GM21381 (cell line): Measurements from ENCODE around the gene BAIAP2L1.

ENCODE experiments used
- ATAC-seq: cut with Tn5 transposase; IDR thresholded peaks from one replicate; pipeline ENCODE4 v1.9.1; 2021; ENCODE audit warnings: mild to moderate bottlenecking, moderate library complexity; ENCODE audit not compliant: unreplicated experiment

BAIAP2L1 gene

DNA sequence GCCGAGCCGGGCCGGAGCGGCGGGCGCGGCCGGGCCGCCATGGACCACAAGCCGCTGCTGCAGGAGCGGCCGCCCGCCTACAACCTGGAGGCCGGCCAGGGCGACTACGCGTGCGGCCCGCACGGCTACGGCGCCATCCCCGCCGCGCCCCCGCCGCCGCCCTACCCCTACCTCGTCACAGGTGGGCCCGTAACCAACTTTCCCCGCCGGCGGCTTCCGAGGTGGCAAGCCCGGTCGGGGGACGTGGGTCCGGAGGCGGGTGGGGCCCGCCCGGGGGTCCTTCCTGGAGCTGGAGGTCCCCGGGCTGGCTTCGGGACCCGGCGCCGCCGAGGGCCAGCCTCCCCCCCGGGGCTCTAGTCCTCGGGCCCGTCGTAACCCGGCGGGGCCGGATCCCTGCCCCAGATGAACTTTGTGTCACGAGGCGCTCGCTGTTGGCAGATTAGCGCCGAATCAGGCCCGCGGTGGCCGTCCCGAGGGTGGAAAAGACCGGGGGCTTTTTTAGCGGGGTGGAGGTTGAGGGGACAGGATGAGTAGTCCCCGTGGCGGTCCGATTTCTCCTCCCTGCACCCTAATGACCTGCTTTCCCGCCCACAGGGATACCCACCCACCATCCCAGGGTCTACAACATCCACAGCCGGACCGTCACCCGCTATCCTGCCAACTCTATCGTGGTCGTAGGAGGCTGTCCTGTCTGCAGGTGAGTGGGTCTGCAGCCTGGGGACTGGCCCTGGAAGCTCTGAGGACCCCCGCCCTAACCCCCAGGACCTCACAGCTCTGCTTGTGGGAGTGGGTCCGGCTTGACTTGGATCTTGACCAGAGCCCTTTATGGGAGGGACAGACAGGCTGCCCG, 118.9 kb downstream of the BAIAP2L1 start:
- ATAC-seq = peak; percentile 37

DNA sequence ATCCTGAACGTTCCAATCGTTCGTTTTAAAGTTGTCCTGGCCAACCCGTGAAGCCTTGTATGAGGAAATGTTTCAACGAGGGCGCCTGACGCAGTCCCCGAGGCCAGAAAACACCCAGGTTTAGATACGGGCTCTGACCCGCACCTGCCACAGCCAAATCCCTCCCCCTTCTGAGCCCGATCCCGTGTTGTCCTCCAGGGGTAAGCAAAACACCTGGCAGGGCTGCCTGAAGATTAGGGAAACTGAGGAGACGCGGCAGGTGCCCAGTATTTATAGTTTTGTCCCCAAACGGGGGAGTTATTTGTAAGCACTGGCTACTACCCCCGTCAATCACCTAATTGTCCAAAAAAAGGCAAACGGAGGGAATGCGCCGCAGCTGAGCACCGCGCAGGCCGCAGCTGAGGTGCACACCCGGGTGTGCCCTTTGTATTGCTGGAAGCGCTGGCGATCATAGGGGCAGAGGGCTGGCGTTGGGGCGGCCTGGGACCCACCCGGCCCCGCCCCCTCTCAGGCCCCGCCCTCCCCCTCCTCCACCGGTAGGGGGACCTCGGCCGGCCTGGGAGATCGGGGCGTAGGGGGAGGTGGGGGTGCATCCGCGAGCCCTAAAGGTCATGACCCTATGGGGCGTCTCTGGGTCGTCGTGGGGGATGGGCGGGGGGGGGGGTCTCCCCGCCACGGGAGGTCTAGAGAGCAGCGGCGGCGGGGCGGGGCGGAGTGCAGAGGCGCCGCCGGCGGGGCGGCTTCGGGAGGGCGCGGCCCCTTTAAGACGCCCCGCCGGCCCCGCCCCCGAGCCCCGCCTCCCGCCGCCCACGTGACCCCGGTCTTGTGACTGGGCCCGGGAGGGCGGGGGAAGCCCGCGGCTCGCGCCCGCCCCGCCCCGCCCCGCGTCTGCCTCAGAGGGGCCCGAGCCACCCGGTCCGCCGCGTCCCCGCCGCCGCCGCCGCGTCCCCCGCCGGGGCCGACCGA, 119.8 kb downstream of the BAIAP2L1 start, which contains the start of gene BRI3:
TSS of gene BRI3 (plus strand) at position 896 of the 966 bp plus-strand sequence. CDS start 110 bp downstream, outside the sequence.
- ATAC-seq = peak; percentile 71

DNA sequence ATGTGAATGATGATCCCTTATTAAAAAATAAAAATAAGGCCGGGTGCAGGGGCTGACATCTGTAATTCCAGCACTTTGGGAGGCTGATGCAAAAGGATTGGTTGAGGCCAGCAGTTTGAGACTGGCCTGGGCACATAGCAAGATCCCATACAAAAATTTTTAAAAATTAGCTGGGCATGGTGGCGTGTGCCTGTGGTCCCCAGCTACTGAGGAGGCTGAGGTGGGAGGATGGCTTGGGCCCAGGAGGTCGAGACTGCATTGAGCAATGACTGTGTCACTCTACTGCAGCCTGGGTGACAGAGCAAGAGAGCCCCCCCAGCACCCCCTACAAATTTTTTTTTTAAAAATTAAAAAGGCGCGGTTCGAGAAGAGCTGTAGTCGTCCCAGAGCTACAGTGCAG, 120.6 kb downstream of the BAIAP2L1 start:
- ATAC-seq = no peak

DNA sequence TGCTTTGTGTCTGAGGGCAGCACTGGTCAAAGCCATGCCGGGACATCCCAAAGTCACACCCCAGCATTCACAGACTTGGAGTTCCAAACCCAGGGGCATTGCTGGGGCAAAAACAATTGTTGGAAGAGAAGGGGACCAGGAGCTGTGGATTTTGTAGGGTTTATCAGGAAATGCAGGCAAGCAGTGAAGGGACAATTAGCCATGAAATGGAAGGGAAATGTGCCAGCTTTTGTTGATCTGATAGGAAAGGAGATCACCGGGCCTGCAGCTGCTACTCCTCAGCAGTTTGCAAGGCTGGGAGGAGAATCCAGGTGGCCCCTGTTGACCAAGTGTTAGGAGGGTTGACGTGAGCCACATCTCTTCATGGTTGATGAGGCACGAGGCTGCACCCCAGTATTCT, 122.0 kb downstream of the BAIAP2L1 start:
- no peak for ATAC-seq

DNA sequence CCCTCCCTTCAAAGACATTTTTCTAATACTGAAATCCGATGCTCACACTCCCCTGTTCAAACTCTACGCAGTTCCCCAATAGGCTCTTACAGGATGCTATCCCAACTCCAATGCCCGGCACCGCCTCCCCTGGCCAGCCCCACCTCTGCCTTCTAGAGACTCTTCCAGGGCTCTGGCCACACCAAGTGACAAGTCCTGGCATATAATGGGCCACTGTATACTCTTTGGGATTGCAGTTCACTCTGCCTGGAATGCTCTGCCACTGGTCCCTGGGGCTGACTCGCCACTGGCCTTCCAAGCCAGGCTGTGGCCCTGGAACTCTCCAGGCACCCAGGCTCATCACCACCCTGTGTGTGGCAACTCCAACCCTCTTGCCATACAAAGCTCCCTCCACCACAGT, 122.5 kb downstream of the BAIAP2L1 start:
- no peak for ATAC-seq

DNA sequence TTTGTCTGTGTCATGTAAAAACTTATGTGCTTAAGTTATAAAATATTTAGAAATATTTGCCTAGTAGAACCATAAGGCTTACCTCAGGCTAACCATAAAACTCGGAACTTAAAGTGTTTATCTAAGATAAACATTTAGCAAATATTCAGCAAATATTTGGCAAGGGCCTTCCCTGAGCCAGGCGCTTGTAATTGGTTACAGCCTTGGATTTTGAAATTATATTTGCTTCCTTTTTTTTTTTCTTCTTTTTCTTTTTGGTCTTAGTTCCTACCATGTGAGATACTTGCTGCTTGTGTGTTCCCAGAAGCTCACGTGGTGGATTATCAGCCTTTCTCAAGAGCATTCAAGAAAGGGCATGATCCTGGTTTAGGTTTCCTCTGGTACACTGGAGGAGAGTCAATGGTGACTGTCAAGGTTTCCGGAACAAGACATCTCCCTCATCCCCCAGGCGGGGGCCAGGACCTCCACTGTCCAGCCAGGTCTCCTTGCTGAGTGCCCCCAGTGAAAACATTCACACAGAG, 124.6 kb downstream of the BAIAP2L1 start:
- ATAC-seq = no peak

DNA sequence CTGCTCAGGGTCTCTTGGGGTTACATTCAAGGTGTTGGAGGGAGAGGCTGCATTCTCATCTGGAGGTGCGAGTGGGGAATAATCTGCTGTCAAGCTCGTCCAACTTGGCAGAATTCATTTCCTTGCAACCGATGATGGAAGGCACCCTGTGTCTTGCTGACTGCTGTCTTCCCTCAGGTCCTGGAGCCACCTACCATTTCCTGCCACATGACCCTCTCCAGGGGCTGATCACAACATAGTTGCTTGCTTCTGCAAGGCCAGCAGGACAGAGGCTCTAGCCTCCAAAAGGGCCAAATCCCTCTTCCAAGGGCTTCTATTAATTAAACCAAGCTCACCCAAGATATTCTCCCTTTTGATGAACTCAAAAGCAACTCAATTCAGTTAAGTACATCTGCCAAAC, 133.6 kb downstream of the BAIAP2L1 start:
- no peak for ATAC-seq

DNA sequence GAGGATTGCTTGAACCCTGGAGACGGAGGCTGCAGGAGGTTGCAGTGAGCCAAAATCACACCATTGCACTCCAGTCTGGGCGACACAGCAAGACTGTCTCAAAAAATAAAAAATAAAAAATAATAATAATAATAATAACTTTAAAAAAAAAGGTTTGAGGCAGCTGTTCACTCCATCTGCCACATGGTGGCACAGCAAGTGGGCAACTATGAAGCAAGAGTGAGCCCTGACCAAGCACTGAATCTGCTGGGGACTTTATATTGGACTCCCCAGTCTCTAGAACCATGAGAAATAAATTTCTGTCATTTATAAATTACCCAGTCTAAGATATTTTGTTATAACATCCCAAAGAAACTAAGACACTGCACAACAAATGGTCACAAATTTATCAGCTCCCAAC, 134.1 kb downstream of the BAIAP2L1 start:
- ATAC-seq = no peak

DNA sequence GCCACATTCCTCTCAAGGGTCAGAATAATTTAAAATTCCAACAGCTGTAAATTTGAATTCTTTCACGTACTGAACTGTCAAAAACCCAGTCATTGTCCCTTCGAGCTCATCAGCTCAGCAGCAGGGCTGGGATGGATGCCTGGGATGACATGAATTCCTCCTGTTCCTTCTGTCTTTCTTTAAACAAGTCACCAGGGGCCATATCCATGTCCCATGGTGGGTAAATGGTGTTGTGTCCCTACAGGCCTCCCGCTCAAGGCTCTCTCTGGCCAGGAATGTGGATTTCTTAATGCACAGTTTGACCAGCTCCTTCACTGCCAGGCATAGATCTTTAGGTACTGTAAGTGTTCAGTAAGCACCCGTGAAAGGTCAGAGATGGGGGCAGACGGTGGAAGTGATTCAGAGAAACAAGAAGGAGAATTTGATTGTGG, 135.0 kb downstream of the BAIAP2L1 start:
- no peak for ATAC-seq

DNA sequence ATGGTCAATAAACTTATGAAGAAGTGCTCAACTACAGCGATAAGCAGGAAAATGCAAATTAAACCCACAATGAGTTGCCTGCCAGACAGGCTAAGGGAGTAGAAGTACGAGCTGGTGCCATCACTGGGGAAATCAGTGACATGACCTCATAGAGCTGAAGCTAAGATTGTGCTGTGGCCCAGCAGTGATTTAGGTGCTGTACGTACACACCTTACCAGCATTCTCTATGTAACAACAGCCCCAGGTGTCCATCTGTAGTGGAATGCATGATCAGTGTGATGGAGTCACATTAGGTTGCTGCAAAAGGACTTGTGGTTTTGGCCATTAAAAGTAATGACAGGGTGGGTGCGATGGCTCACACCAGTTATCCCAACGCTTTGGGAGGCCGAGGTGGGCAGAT, 143.2 kb downstream of the BAIAP2L1 start:
- ATAC-seq = no peak

DNA sequence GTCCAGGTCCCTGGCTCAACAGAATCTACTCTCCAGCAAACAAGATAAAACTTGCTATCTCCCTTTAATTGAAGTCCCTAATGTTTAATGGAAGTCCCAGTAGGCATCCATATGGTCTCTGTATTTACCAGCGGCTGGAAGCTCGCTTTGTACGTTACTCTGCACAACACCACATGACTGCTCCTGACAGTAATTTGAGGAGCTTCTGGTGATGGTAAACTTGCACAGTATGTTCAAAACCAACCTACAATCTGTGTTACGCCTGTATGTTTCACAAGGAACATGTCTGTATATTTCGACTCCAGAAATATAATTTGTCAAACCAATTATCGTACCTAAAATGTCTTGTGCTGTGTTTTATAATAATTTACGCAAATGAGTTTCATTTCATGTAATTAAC, 144.5 kb downstream of the BAIAP2L1 start:
- ATAC-seq = no peak

DNA sequence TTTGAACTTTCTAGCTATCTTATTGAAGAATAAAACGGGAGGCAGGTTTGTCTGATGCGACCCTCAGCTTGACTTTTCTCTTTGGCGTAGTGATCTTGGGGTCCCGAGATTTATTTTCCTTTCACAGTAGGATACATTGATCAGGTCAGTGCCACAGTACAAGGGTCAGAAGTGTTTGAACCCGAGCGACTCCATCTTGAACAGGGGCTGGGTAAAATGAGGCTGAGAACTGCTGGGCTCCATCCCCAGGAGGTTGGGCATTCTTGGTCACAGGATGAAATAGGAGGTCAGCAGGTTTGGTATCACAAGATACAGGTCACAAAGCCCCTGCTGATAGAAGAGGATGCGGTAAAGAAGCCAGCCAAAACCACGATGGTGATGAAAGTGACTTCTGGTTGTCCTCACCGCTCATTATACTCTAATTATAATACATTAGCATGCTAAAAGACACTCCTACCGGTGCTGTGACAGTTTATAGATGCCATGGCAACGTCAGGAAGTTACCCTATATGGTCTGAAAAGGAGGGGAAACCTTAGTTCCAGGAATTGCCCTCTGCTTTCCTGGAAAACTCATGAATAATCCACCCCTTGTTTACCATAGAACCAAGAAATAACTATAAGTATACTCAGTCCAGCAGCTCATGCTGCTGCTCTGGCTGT, 145.8 kb downstream of the BAIAP2L1 start:
- ATAC-seq = no peak

DNA sequence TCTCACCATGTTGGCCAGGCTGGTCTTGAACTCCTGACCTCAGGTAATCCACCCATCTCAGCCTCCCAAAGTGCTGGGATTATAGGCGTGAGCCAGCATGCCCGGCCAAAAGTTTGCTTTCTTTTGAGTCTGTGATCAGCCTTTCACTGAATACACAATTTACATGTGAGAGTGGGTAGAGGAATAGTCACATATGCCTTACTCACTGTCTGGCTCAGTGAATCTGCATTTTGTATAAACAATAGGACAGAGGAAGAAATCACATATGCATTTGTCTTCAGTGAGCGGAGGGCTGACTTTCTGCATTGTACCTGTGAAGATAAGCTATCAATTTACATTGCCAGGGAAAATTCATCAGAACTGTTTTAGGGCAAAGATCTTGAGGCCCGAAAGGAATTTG, 146.4 kb downstream of the BAIAP2L1 start:
- no peak for ATAC-seq

DNA sequence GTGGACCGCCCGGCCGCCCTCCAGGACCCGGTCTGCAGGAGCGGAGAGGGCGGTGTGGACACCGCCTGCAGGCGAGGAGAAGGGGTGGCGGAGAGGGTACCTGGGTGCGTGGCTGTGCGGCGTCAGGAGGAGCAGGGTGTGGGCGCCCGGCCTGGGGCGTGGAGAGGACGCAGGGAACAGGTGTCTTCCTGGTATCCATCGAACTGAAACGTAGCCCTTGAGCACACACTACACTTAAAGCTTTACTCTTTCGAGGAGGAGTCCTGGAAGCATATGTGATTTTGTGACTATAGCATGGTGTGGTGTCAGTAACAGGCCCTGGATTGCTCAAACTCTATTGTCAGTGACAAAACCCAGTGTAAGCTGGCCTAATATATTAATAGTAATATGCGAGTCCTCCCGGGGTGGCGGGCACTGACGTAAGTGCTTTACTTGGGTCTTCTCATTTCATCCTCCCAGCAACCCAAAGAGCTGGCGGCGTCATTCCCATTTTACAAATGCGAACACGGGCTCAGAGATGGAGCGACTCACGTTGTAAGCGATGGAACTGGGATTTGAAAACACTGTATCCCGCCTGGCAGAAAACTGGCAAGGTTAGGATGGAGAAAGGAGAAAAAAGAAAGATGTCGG, 148.3 kb downstream of the BAIAP2L1 start:
- ATAC-seq = no peak

DNA sequence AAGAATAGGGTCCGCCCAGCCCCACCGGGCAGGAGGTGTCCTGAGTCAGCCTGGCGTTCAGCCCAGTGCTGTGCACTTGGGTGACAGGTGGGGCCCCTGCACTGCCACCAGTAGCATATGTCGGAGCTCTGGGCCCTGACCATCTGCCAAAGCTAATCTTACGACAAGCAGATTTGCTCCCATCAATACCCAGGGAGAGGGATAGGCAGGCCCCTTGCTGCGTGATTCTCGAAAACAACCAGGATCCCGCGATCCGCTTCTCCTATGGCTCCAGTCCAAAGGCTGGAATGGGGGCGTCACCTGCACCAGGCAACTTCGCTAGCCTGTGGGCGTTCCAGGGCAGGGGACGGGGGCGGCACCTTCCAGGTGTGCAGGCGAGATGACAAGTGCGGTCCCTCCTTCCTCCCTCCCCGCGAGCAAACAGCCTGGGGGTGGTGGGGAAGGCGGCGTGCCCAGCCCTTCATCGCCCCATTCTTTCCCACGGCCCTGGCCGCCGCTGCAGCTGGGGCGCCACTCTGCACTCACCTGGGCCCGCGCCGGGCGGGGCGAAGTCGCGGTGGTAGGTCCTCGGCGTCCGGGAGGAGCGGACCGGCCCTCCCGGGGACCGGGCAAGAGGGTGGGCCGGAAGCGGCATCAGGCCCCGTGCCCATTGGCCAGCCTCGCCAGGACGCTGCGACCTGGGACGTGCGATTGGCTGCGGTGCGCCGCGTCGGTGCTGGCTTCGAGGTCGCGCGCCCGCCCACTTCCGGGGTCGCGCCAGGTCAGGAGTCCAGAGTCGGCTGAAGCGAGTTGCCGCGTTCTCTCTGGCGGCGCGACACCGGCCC, 149.1 kb downstream of the BAIAP2L1 start, which contains the start of gene TECPR1:
TSS of gene TECPR1 (minus strand) at position 632 of the 824 bp plus-strand sequence. CDS start 6,086 bp downstream, outside the sequence.
- ATAC-seq = peak; percentile 98

DNA sequence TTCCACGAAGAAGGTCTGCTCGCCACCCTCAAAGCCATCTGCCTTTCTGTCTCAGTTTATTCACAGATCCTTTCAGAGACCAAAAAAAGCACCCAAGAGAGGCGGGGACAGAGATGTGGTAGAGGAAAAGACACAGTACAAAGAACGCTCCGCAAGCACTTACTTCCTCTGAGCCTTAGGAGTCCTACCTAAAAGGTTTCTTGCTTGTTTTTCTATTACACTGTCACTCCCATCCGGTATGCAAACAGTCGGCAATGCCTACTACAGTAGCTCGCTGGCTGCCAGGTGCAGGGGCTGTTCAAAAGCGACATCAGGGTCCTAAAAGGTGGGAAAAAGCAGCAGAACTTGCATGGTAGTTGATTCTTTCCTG, 149.7 kb downstream of the BAIAP2L1 start:
- ATAC-seq = no peak

DNA sequence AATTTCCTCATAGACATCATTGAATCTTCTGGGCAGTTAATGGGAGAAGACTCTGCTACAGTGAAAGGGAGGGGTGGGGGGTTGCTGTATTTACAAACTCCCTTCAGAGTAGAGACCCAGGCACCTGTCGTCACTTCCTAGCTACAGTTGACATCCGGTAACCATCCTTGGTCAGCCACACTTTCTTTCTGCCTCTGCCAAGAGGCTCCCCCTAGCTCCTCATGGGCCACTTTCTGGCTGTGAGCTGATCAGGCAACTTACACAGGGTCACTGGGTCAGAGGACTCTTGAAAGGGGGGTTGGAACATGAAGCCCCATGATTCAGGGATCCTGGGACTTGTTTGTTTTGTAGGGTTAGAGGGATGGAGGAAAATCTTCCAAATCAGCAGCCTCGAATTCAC, 150.1 kb downstream of the BAIAP2L1 start:
- ATAC-seq = no peak

DNA sequence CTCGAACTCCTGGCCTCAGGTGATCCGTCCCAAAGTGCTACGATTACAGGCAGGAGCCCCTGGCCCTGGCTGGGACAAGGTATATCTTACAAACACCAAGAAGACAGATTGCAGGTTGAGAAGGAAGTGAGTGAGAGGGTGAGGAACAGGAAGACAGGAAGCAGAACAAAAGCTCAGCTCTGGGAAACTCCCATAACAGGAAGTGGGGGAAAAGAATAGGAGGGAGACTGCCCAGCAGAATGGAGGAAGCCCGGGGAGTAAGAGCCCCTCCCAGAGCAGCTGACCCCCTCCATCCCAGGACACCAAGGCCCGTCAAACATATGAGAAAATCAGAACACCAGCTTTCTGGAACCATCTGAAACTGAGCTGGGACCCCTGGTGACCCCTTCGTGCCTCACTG, 151.8 kb downstream of the BAIAP2L1 start:
- no peak for ATAC-seq

DNA sequence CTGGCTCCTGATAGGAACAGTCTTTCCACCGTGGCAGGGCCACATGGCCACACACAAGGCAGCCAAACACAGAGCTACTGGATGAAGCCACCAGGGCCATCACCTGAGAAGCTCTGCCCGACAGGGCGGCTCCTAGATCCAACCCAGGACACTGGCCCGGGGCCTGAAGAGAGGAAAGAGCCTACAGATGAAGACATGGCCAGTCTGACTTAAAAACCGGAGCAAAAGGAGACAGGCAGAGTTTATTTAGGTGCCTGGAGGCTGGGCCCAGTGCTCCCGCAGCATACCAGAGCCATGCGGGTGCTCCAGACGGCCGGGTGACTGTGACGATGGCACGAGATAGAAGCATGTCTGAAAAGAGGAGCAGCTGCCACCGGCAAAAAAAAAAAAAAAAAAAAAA, 152.7 kb downstream of the BAIAP2L1 start:
- ATAC-seq = no peak
